Brain microvascular endothelial cell (primary cell): ENCODE measurements around the gene PCNX1.
A peak's percentile ranks its signal among the peaks of the same experiment; 100 is the strongest.

Source experiments
- DNase-seq: peaks from one replicate; pipeline ENCODE4 v3.0.0-alpha.2; 2020
- H3K27ac ChIP-seq: fragments of 250-450 bp; sonication (Bioruptor Pico); 2 replicates; pipeline ENCODE4 v1.5.1; 2020; ENCODE audit warnings: mild to moderate bottlenecking, moderate library complexity
- H3K27me3 ChIP-seq: fragments of 250-450 bp; sonication (Bioruptor Pico); replicated peaks from 2 replicates; pipeline ENCODE4 v1.5.1; 2020; ENCODE audit warnings: mild to moderate bottlenecking
- H3K36me3 ChIP-seq: fragments of 250-450 bp; sonication (Bioruptor Pico); replicated peaks from 2 replicates; pipeline ENCODE4 v1.5.1; 2020; ENCODE audit warnings: mild to moderate bottlenecking
- H3K4me3 ChIP-seq: 2 replicates; pipeline ENCODE4 v1.5.1; 2011; ENCODE audit warnings: low read depth, mild to moderate bottlenecking, control low read depth, low read length, moderate library complexity
- in situ Hi-C: cut with HindIII; loops from 2 replicates; pipeline ENCODE4 v1.10.0; 2017; ENCODE audit warnings: low sequenced_read_pairs, low pct_ligation_motif_present
- TF ChIP-seq, protein P1 (sequence below): IDR thresholded peaks from 2 replicates; pipeline ENCODE4 v1.5.1; 2011; ENCODE audit warnings: low read depth, mild to moderate bottlenecking, moderate library complexity, low read length, control low read depth, inconsistent platforms; ENCODE audit errors: missing control alignments

Gene PCNX1

GRCh38 chr14:70908935-70909641, 1.8 kb downstream of the PCNX1 start:
- peak overlapping the region; percentile 58 for H3K27ac ChIP-seq
- H3K27me3 ChIP-seq, result no peaks in the 10 kb centered on the region
- in situ Hi-C loops, result no loop called here
- H3K4me3 ChIP-seq, result peak overlapping the region; percentile 94
- TF ChIP-seq, protein P1, sequence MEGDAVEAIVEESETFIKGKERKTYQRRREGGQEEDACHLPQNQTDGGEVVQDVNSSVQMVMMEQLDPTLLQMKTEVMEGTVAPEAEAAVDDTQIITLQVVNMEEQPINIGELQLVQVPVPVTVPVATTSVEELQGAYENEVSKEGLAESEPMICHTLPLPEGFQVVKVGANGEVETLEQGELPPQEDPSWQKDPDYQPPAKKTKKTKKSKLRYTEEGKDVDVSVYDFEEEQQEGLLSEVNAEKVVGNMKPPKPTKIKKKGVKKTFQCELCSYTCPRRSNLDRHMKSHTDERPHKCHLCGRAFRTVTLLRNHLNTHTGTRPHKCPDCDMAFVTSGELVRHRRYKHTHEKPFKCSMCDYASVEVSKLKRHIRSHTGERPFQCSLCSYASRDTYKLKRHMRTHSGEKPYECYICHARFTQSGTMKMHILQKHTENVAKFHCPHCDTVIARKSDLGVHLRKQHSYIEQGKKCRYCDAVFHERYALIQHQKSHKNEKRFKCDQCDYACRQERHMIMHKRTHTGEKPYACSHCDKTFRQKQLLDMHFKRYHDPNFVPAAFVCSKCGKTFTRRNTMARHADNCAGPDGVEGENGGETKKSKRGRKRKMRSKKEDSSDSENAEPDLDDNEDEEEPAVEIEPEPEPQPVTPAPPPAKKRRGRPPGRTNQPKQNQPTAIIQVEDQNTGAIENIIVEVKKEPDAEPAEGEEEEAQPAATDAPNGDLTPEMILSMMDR, result no peak
- no peaks in the 10 kb centered on the region for H3K36me3 ChIP-seq
- no peak for DNase-seq

- DNase-seq, result no peak
- in situ Hi-C loops, result no loop called here
- H3K4me3 ChIP-seq, result peak overlapping the region; percentile 94
- TF ChIP-seq, protein P1, result no peak
- no peak overlapping the region for H3K27ac ChIP-seq
- H3K27me3 ChIP-seq, result no peaks in the 10 kb centered on the region
- H3K36me3 ChIP-seq, result no peaks in the 10 kb centered on the region
Measured at GRCh38 chr14:70909733-70910614, 2.7 kb downstream of the PCNX1 start.

DNA sequence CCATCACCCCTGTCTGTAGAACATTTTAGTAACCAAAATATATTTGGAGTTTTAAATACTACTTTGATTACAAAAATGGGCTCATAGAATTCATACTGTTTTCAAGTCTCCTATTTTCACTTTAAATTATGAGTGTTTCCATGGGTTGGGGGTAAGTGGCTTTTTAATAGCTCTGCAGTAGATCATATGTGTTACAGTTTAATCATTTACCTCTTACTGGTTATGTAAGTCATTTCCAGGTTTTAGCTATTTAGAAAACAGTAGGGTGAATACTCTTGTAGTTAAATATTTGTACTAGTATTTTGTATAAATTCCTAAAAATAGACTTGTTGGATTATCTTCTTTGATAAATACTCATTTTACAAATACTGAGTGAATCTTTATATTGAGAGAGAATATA, 8.2 kb downstream of the PCNX1 start:
- in situ Hi-C loops, result no loop called here
- no peak for DNase-seq
- no peaks in the 10 kb centered on the region for H3K27me3 ChIP-seq
- H3K4me3 ChIP-seq, result no peak overlapping the region
- H3K27ac ChIP-seq, result no peak overlapping the region
- peaks cover 2% of the 10 kb centered on the region for H3K36me3 ChIP-seq
- TF ChIP-seq, protein P1, result no peak

GRCh38 chr14:70916300-70916699, 9.0 kb downstream of the PCNX1 start:
- Histone ChIP-seq H3K27ac (no peak overlapping the region), H3K27me3 (no peaks in the 10 kb centered on the region), H3K36me3 (peaks cover 2% of the 10 kb centered on the region), H3K4me3 (no peak overlapping the region)
- no peak for DNase-seq
- in situ Hi-C loops, result no loop called here
- TF ChIP-seq, protein P1, result no peak

GRCh38 chr14:70916799-70917198, 9.5 kb downstream of the PCNX1 start:
- no peak for DNase-seq
- TF ChIP-seq, protein P1, result no peak
- in situ Hi-C loops, result no loop called here
- Histone ChIP-seq H3K4me3 (no peak overlapping the region), H3K36me3 (peaks cover 2% of the 10 kb centered on the region), H3K27ac (no peak overlapping the region), H3K27me3 (no peaks in the 10 kb centered on the region)
